DND-41 (cell line): ENCODE results near the gene OR4S2.

Source experiments
- ATAC-seq: fragments of 200-7000 bp; cut with Tn5 transposase; 3 replicates; pipeline ENCODE4 v1.9.1; 2021; ENCODE audit warnings: low read depth; ENCODE audit not compliant: insufficient read depth
- DNase-seq: peaks from one replicate; pipeline ENCODE4 v3.0.0-alpha.2; 2020
- H2AFZ ChIP-seq: 2 replicates; pipeline ENCODE4 v1.6.0; 2012; ENCODE audit warnings: low read depth, low read length
- H3K27ac ChIP-seq: 2 replicates; pipeline ENCODE4 v1.5.1; 2012; ENCODE audit warnings: low read length, inconsistent platforms
- H3K27me3 ChIP-seq: fragments of 200-600 bp; sonication (generic); 2 replicates; pipeline ENCODE4 v1.6.0; 2012; ENCODE audit warnings: low read length, mild to moderate bottlenecking, inconsistent platforms; ENCODE audit not compliant: insufficient read depth, poor library complexity
- H3K36me3 ChIP-seq: 2 replicates; pipeline ENCODE4 v1.5.1; 2012; ENCODE audit warnings: low read length, inconsistent platforms; ENCODE audit not compliant: insufficient read depth
- H3K4me1 ChIP-seq: 2 replicates; pipeline ENCODE4 v1.5.1; 2012; ENCODE audit warnings: mild to moderate bottlenecking, low read length; ENCODE audit not compliant: insufficient read depth
- H3K4me2 ChIP-seq: 2 replicates; pipeline ENCODE4 v1.6.0; 2012; ENCODE audit warnings: mild to moderate bottlenecking, moderate library complexity, low read length, inconsistent platforms; ENCODE audit not compliant: insufficient read depth
- H3K4me3 ChIP-seq, 2 experiments: fragments of 200-600 bp in 1 of 2; shearing (Covaris generic) in 1 of 2; 2 replicates each; pipeline ENCODE4 v1.5.1; 2012 to 2016; ENCODE audit warnings: inconsistent platforms in 2 of 2, low read length in 2 of 2, mild to moderate bottlenecking in 2 of 2, low read depth in 1 of 2, moderate library complexity in 1 of 2
- H3K79me2 ChIP-seq: 2 replicates; pipeline ENCODE4 v1.6.0; 2012; ENCODE audit warnings: low read length, inconsistent platforms; ENCODE audit not compliant: insufficient read depth
- H3K9ac ChIP-seq: 2 replicates; pipeline ENCODE4 v1.6.0; 2012; ENCODE audit warnings: low read depth, mild to moderate bottlenecking, inconsistent platforms, low read length, moderate library complexity
- H3K9me3 ChIP-seq: 2 replicates; pipeline ENCODE4 v1.5.1; 2012; ENCODE audit warnings: low read length, moderate library complexity, mild to moderate bottlenecking, inconsistent platforms; ENCODE audit not compliant: insufficient read depth, severe bottlenecking
- H4K20me1 ChIP-seq: 2 replicates; pipeline ENCODE4 v1.6.0; 2012; ENCODE audit warnings: low read length; ENCODE audit not compliant: insufficient read depth
- CTCF ChIP-seq: IDR thresholded peaks from 2 replicates; pipeline ENCODE4 v1.5.1; 2012; ENCODE audit warnings: borderline replicate concordance, low read length, moderate library complexity, mild to moderate bottlenecking; ENCODE audit not compliant: poor library complexity, severe bottlenecking; ENCODE audit errors: extremely low read depth
- EZH2 ChIP-seq: IDR thresholded peaks from 3 replicates; pipeline ENCODE4 v1.6.1; 2012; ENCODE audit warnings: borderline replicate concordance, low read depth, mild to moderate bottlenecking, moderate library complexity, low read length, inconsistent platforms; ENCODE audit not compliant: severe bottlenecking

OR4S2 gene

GRCh38 chr11:55652560-55652959 lies 4.4 kb downstream of the OR4S2 start:
- Histone ChIP-seq H3K4me2 (no peak overlapping the region), H3K27me3 (no peaks in the 10 kb centered on the region)

GRCh38 chr11:55655096-55655495 lies 7.0 kb downstream of the OR4S2 start:
- Histone ChIP-seq H3K4me2 (no peak overlapping the region), H3K9ac (no peak overlapping the region), H3K79me2 (no peaks in the 10 kb centered on the region), H3K9me3 (no peaks in the 10 kb centered on the region), H3K4me3 (no peak overlapping the region), H3K27me3 (no peaks in the 10 kb centered on the region), H3K36me3 (no peaks in the 10 kb centered on the region), H3K4me1 (no peaks in the 10 kb centered on the region), H2AFZ (no peak overlapping the region), H4K20me1 (no peaks in the 10 kb centered on the region), H3K27ac (no peak overlapping the region)
- DNase-seq = no peak
- ATAC-seq = no peak
- TF ChIP-seq EZH2 = no peak
- no peak for TF ChIP-seq CTCF

More at GRCh38 chr11:55652560-55652959, 4.4 kb downstream of the OR4S2 start:
- Histone ChIP-seq H3K9me3 (no peaks in the 10 kb centered on the region), H3K4me1 (no peaks in the 10 kb centered on the region), H2AFZ (no peak overlapping the region), H3K4me3 (no peak overlapping the region), H4K20me1 (no peaks in the 10 kb centered on the region), H3K36me3 (no peaks in the 10 kb centered on the region), H3K9ac (no peak overlapping the region), H3K79me2 (no peaks in the 10 kb centered on the region), H3K27ac (no peak overlapping the region)
- no peak for DNase-seq
- TF ChIP-seq EZH2 = no peak
- TF ChIP-seq CTCF = no peak
- ATAC-seq = no peak

DNA sequence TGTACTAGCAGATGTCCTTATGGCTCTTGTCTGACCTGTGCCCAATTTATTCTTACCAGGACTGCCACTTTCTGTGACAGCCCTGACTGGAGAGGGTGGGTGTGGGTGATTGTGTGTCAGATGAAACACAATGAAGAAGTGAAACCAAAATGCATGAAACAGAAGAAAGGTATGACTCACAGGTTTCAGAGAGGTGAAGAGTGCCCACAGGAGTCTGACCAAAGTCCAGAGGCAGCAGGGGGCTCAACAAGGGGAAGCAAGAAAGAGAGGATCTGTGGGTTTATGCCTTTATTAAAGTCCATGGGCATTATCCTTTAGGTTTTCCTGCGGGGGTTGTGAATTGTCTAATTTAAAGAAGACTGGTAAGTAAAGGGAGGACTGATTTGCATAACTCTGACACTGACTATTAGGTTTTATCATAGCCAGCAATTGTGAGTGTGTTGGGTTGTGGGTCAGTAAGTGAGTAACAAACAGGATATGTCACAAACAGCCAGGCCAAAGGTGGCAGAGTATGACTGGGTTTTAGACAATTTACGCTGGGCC lies 10.0 kb downstream of the OR4S2 start:
- TF ChIP-seq EZH2 = no peak
- no peak for TF ChIP-seq CTCF
- Histone ChIP-seq H3K4me3 (no peak overlapping the region), H3K9ac (no peak overlapping the region), H3K4me1 (no peaks in the 10 kb centered on the region), H3K27ac (no peak overlapping the region), H3K4me2 (no peak overlapping the region), H3K9me3 (no peaks in the 10 kb centered on the region), H3K36me3 (no peaks in the 10 kb centered on the region), H2AFZ (no peak overlapping the region), H3K27me3 (no peaks in the 10 kb centered on the region), H3K79me2 (no peaks in the 10 kb centered on the region), H4K20me1 (no peaks in the 10 kb centered on the region)
- DNase-seq (no peak), ATAC-seq (no peak)

- H4K20me1 ChIP-seq = no peaks in the 10 kb centered on the region
- H3K27ac ChIP-seq = no peak overlapping the region
- no peak for ATAC-seq
- no peak for DNase-seq
- H3K27me3 ChIP-seq = no peaks in the 10 kb centered on the region
- no peaks in the 10 kb centered on the region for H3K36me3 ChIP-seq
- no peak overlapping the region for H3K9ac ChIP-seq
- H3K4me1 ChIP-seq = no peaks in the 10 kb centered on the region
- no peak for TF ChIP-seq EZH2
- no peak for TF ChIP-seq CTCF
- H3K79me2 ChIP-seq = no peaks in the 10 kb centered on the region
- H3K4me3 ChIP-seq = no peak overlapping the region
- H3K9me3 ChIP-seq = no peaks in the 10 kb centered on the region
- no peak overlapping the region for H2AFZ ChIP-seq
- H3K4me2 ChIP-seq = no peak overlapping the region
Measured at GRCh38 chr11:55658608-55659007, 10.5 kb downstream of the OR4S2 start.
